Transverse colon (tissue), 4 donors: ENCODE measurements around the gene BARD1.

Source experiments
- CTCF ChIP-seq, 5 experiments: fragments of 200-600 bp in 3 of 5; fragments of 450-650 bp in 2 of 5; sonication (generic) in 3 of 5; IDR thresholded peaks; 1 replicate in 2 of 5; 2 replicates in 3 of 5; pipeline ENCODE4 v1.5.1; 2016 to 2017; ENCODE audit warnings: antibody characterized with exemption in 5 of 5, inconsistent platforms in 3 of 5, mild to moderate bottlenecking in 2 of 5, moderate library complexity in 1 of 5
- POLR2A ChIP-seq: fragments of 450-650 bp; IDR thresholded peaks from one replicate; pipeline ENCODE4 v1.6.1; 2016; ENCODE audit warnings: antibody characterized with exemption, mild to moderate bottlenecking, moderate library complexity
- POLR2AphosphoS5 ChIP-seq, 3 donors: sonication (generic); formaldehyde crosslinking; IDR thresholded peaks; one replicate each; pipeline ENCODE4 v1.6.1; 2016; ENCODE audit warnings: antibody characterized with exemption in 3 of 3

- TF ChIP-seq CTCF (IDR thresholded peaks at IDR 0.05) (no peak), POLR2A (no peak), POLR2AphosphoS5 (IDR thresholded peaks at IDR 0.05) (no peak)
Measured at GRCh38 chr2:214853906-214854305, 44.4 kb upstream of the BARD1 start.
